ENCODE results near the gene DIS3L2.

The DIS3L2 gene, protein sequence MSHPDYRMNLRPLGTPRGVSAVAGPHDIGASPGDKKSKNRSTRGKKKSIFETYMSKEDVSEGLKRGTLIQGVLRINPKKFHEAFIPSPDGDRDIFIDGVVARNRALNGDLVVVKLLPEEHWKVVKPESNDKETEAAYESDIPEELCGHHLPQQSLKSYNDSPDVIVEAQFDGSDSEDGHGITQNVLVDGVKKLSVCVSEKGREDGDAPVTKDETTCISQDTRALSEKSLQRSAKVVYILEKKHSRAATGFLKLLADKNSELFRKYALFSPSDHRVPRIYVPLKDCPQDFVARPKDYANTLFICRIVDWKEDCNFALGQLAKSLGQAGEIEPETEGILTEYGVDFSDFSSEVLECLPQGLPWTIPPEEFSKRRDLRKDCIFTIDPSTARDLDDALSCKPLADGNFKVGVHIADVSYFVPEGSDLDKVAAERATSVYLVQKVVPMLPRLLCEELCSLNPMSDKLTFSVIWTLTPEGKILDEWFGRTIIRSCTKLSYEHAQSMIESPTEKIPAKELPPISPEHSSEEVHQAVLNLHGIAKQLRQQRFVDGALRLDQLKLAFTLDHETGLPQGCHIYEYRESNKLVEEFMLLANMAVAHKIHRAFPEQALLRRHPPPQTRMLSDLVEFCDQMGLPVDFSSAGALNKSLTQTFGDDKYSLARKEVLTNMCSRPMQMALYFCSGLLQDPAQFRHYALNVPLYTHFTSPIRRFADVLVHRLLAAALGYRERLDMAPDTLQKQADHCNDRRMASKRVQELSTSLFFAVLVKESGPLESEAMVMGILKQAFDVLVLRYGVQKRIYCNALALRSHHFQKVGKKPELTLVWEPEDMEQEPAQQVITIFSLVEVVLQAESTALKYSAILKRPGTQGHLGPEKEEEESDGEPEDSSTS

DNA sequence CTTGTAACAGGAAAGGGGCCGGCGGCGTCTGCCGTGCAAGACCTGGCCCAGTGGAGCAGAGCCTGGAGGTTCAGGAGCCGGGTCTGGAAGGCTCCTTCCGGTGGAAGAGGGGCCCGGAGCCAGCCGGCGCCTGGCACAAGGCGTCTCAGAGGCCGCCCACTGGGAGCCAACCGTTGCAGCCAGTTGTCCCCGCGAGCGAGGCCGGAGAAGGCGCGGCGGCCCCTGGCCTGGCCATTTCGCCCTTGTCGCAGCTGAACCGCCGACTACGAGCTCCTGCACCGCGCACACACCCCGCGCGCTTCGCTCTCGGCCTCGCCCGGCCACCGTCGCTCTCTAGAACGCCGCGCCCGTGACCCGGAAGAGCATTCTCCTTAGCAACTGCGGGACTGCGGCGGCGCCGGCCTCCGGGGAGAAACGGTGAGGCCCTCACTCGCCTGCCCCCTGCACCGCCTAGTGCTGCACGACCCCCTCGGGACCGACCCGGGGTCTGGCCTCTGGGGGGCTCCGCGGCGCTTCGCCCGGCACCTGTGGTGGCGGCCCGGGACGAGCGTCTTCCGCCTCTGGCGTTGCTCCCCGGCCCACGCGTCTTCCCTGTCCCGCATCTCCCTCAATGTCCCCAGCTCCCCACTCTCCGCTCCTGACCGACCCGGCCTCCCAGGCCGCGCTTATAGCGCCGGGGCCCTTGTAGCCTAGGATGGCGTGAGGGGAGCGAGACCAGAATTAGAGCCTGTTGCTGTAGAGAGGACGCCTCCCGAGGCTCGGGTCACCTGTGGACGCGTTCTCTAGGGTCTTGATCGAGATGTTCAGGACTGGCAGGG is at the start of gene DIS3L2:
DIS3L2 (plus strand) TSS at position 365 of the 818 bp plus-strand sequence. CDS start 53,215 bp downstream, outside the sequence.
- Histone ChIP-seq H3K4me1 (peaks cover 3% of the 10 kb centered on the region), H3K4me3 (ENCODE audit: low read depth, low read length) (peak within 1 kb of the TSS; percentile 86), H3K4me2 (ENCODE audit: low read length) (peak within 1 kb of the TSS; percentile 97), H2AFZ (peak within 1 kb of the TSS; percentile 99), H3K36me3 (ENCODE audit: control insufficient read depth, insufficient read depth, low read length) (no peaks in the 10 kb centered on the region), H3K9ac (peak within 1 kb of the TSS; percentile 56), H3K9me3 (ENCODE audit: control insufficient read depth, low read length) (no peaks in the 10 kb centered on the region), H3K27me3 (ENCODE audit: control insufficient read depth, insufficient read depth, low read length) (no peaks in the 10 kb centered on the region), H3K79me2 (peaks cover 27% of the 10 kb centered on the region), H3K27ac (peak within 1 kb of the TSS; percentile 74)
- TF ChIP-seq, protein P1, sequence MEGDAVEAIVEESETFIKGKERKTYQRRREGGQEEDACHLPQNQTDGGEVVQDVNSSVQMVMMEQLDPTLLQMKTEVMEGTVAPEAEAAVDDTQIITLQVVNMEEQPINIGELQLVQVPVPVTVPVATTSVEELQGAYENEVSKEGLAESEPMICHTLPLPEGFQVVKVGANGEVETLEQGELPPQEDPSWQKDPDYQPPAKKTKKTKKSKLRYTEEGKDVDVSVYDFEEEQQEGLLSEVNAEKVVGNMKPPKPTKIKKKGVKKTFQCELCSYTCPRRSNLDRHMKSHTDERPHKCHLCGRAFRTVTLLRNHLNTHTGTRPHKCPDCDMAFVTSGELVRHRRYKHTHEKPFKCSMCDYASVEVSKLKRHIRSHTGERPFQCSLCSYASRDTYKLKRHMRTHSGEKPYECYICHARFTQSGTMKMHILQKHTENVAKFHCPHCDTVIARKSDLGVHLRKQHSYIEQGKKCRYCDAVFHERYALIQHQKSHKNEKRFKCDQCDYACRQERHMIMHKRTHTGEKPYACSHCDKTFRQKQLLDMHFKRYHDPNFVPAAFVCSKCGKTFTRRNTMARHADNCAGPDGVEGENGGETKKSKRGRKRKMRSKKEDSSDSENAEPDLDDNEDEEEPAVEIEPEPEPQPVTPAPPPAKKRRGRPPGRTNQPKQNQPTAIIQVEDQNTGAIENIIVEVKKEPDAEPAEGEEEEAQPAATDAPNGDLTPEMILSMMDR (IDR thresholded peaks at IDR 0.05) = no peak

DNA sequence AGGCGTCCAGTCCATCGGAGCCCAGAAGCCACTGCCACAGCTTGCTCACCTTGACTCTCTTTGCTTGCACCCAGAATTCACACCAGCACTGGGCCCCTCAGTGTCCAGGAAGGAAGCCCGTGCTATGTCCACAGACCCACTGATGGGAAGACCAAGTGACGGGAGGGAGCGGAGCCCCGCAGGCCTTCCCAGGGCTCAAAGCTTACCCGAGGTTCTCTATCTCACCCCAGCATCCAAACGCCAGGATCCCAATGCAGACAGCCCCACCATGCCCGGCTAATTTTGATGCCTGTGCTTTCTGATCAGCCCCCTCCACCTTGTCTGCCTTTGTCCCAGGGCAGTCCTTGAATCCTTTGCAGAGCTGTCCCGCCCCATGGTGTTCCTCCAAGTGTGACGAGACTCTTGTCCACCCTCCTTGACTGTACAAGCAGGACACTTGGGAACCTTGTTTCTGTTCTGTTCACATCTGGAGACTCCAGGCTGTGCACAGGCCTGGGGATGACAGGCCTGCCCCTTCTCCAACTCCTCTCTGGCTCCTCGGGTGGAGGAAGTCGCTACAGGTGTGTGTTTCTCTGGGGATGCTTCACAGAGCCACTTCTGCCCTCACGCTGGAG is 47.3 kb upstream of the DIS3L2 start:
- no peak overlapping the region for H3K4me2 ChIP-seq (ENCODE audit: low read length)
- no peaks in the 10 kb centered on the region for H3K79me2 ChIP-seq
- no peaks in the 10 kb centered on the region for H3K36me3 ChIP-seq (ENCODE audit: control insufficient read depth, insufficient read depth, low read length)
- no peak overlapping the region for H2AFZ ChIP-seq
- no peaks in the 10 kb centered on the region for H3K27me3 ChIP-seq (ENCODE audit: control insufficient read depth, insufficient read depth, low read length)
- H3K4me3 ChIP-seq (ENCODE audit: low read depth, low read length) = no peak overlapping the region
- no peaks in the 10 kb centered on the region for H3K9me3 ChIP-seq (ENCODE audit: control insufficient read depth, low read length)
- H3K4me1 ChIP-seq = no peaks in the 10 kb centered on the region
- TF ChIP-seq, protein P1 (IDR thresholded peaks at IDR 0.05) = no peak
- no peak overlapping the region for H3K9ac ChIP-seq
- H3K27ac ChIP-seq = no peak overlapping the region

DNA sequence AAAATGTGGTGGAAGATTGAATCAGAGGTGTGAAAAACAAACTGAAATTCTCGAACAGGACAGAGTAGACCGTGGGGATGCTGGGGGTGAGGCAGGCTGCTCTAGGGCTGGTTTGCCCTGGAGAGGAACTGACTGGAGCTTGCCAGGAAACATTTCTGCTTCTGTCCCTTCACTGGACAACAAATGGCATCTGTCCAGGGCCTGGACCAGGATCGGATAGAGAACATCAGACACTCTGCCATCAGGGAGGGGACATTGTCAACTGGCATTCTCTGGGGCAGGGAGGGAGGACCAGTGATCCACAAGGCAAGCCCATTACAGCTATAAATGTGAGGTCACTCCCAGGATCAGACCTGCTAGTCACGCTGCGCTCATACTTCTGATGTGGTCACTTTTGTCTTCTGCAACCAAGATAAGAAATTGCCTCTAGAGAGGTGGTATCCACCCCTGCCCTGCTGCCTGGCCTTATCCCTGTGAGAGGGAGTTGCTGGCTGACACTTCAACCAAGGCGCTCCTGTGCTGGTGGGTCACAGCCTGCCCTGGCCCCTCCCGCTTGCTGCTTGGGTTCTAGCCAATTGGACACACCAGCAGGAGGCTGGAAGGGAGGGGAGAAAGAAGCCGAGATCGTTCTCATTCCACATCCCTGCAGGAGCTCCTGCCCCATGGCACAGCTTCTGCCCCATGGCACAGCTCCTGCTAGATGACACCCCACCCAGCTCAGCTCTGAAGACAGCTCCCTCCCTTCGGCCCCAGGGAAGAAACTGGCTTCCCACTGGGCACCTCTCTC is 44.0 kb upstream of the DIS3L2 start:
- no peaks in the 10 kb centered on the region for H3K79me2 ChIP-seq
- H3K36me3 ChIP-seq (ENCODE audit: control insufficient read depth, insufficient read depth, low read length) = no peaks in the 10 kb centered on the region
- no peak overlapping the region for H3K4me3 ChIP-seq (ENCODE audit: low read depth, low read length)
- TF ChIP-seq, protein P1 (IDR thresholded peaks at IDR 0.05) = no peak
- H3K9me3 ChIP-seq (ENCODE audit: control insufficient read depth, low read length) = no peaks in the 10 kb centered on the region
- no peak overlapping the region for H3K4me2 ChIP-seq (ENCODE audit: low read length)
- no peak overlapping the region for H3K27ac ChIP-seq
- no peak overlapping the region for H3K9ac ChIP-seq
- no peaks in the 10 kb centered on the region for H3K4me1 ChIP-seq
- no peaks in the 10 kb centered on the region for H3K27me3 ChIP-seq (ENCODE audit: control insufficient read depth, insufficient read depth, low read length)
- H2AFZ ChIP-seq = no peak overlapping the region

All from parathyroid adenoma (tissue), 2 donors.